ENCODE results near the gene PCDH9.

The PCDH9 gene

DNA sequence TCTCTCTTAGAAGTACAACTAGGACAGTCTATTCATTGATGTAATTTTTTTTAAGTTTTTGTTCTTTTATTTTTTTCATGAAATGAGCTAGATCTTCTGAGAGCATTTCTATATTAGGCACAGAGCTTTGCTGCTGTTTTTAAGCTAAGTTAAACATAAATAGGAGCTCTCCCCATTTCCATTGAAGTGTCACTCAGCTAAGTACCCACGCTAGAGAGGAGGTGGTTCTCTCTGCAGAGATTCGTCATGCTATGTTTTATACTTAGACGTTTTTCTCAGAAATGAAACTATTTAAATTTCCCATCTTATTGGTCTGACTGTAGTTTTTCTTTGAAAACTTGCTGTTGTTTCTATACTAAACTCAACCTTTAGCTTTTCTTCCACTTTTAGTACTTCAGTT, 271.5 kb downstream of the PCDH9 start:
- H3K27me3 ChIP-seq (ENCODE audit: control insufficient read depth in 3 of 3, insufficient read depth in 3 of 3, low read depth in 1 of 3, low read length in 3 of 3), result no peaks in the 10 kb centered on the region
- H4K91ac ChIP-seq (ENCODE audit: low read depth, low read length, poor library complexity), result no peak overlapping the region
- H4K8ac ChIP-seq (ENCODE audit: low read depth, low read length), result no peak overlapping the region
- H3K4me3 ChIP-seq (ENCODE audit: low read length in 2 of 2), result no peak overlapping the region
- no peak for DNase-seq (ENCODE audit: low spot score)
- H2AFZ ChIP-seq (ENCODE audit: low read length), result no peak overlapping the region
- H2BK15ac ChIP-seq (ENCODE audit: low read length), result no peak overlapping the region
- no peaks in the 10 kb centered on the region for H3K79me1 ChIP-seq (ENCODE audit: low read depth, low read length)
- H3K9ac ChIP-seq (ENCODE audit: low read depth, low read length, poor library complexity), result no peak overlapping the region
- H3K4me1 ChIP-seq (ENCODE audit: control insufficient read depth in 2 of 2, insufficient read depth in 1 of 2, low read depth in 1 of 2, low read length in 2 of 2), result no peaks in the 10 kb centered on the region
- no peak overlapping the region for H3K4ac ChIP-seq (ENCODE audit: low read length)
- no peak overlapping the region for H3K14ac ChIP-seq (ENCODE audit: low read length)
- H3K18ac ChIP-seq (ENCODE audit: low read length), result no peak overlapping the region
- H2BK12ac ChIP-seq (ENCODE audit: low read length), result no peak overlapping the region
- no peak overlapping the region for H3K4me2 ChIP-seq (ENCODE audit: insufficient read depth, low read length, poor library complexity, severe bottlenecking)
- H3K27ac ChIP-seq (replicated peaks; ENCODE audit: low read length), result no peak overlapping the region
- H3K36me3 ChIP-seq (replicated peaks in 1 of 2; ENCODE audit: control insufficient read depth in 2 of 2, insufficient read depth in 2 of 2, low read length in 2 of 2), result no peaks in the 10 kb centered on the region
- WGBS, 2 donors (ENCODE audit: extremely low coverage in 2 of 2, insufficient read length in 2 of 2, insufficient replicate concordance in 1 of 2), result no CpG with 5 or more reads among the region's 3 CpGs
- no peak overlapping the region for H2AK5ac ChIP-seq (ENCODE audit: low read depth, low read length)
- no peak overlapping the region for H2BK5ac ChIP-seq (ENCODE audit: low read length)
- H2BK120ac ChIP-seq (ENCODE audit: low read depth, low read length), result no peak overlapping the region
- no peak overlapping the region for H3K23ac ChIP-seq (ENCODE audit: low read depth, low read length, poor library complexity)
- H3K9me3 ChIP-seq (replicated peaks in 1 of 2; ENCODE audit: control insufficient read depth in 2 of 2, insufficient read depth in 1 of 2, low read depth in 1 of 2, low read length in 2 of 2), result peaks cover 0 to 7% of the 10 kb centered on the region in 2 donors

DNA sequence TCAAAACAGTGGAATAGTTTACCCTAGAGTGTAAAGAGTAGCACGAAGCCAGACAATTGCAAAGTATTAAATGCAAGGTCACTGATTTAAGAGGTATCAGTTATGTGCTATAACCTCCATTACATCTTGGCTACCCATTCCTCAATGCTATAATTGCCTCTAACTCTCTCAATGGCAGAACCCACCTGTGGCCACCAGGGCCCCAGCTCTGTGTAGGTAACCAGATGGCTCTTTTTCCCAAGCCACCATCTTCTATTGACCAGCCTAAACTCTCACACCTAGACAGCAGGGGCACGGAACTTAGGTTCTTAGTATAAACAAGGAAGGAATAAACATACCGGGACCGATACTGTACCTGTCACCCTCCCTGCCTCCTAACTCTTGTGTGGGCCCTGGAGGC, 277.6 kb downstream of the PCDH9 start:
- Histone ChIP-seq H3K14ac (ENCODE audit: low read length) (no peak overlapping the region), H4K91ac (ENCODE audit: low read depth, low read length, poor library complexity) (no peak overlapping the region), H3K4me1 (ENCODE audit: control insufficient read depth in 2 of 2, insufficient read depth in 1 of 2, low read depth in 1 of 2, low read length in 2 of 2) (no peaks in the 10 kb centered on the region), H3K27ac (replicated peaks; ENCODE audit: low read length) (no peak overlapping the region), H2BK12ac (ENCODE audit: low read length) (no peak overlapping the region), H4K8ac (ENCODE audit: low read depth, low read length) (no peak overlapping the region), H3K4ac (ENCODE audit: low read length) (no peak overlapping the region), H3K18ac (ENCODE audit: low read length) (no peak overlapping the region), H3K23ac (ENCODE audit: low read depth, low read length, poor library complexity) (no peak overlapping the region), H2BK15ac (ENCODE audit: low read length) (no peak overlapping the region), H3K4me3 (ENCODE audit: low read length in 2 of 2) (no peak overlapping the region), H2BK5ac (ENCODE audit: low read length) (no peak overlapping the region), H2BK120ac (ENCODE audit: low read depth, low read length) (no peak overlapping the region), H3K79me1 (ENCODE audit: low read depth, low read length) (no peaks in the 10 kb centered on the region), H3K27me3 (ENCODE audit: control insufficient read depth in 3 of 3, insufficient read depth in 3 of 3, low read depth in 1 of 3, low read length in 3 of 3) (no peaks in the 10 kb centered on the region), H2AFZ (ENCODE audit: low read length) (no peak overlapping the region), H3K9ac (ENCODE audit: low read depth, low read length, poor library complexity) (no peak overlapping the region), H3K4me2 (ENCODE audit: insufficient read depth, low read length, poor library complexity, severe bottlenecking) (no peak overlapping the region), H2AK5ac (ENCODE audit: low read depth, low read length) (no peak overlapping the region), H3K36me3 (replicated peaks in 1 of 2; ENCODE audit: control insufficient read depth in 2 of 2, insufficient read depth in 2 of 2, low read length in 2 of 2) (no peaks in the 10 kb centered on the region), H3K9me3 (replicated peaks in 1 of 2; ENCODE audit: control insufficient read depth in 2 of 2, insufficient read depth in 1 of 2, low read depth in 1 of 2, low read length in 2 of 2) (no peaks in the 10 kb centered on the region)
- DNase-seq (ENCODE audit: low spot score), result no peak
- WGBS, 2 donors (ENCODE audit: extremely low coverage in 2 of 2, insufficient read length in 2 of 2, insufficient replicate concordance in 1 of 2), result no CpG with 5 or more reads among the region's 4 CpGs

DNA sequence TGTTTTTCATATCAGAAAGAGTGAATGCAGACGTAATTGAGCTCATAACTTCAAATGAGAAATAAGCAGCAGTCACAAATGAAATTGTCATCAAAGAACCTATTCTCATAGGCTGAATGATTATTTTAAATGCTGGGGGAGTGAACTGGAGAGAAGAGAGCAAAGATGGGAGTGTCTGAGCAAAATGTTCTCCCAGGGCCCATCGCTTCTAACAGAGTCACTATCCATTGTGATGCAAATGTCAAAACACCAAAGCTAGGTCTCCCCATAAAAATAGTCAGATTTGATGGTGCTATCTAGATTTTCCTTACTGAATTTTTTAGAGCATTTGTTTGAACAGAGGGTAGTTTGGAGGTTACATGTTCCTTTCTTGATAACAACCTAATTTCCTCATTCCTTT, 278.7 kb downstream of the PCDH9 start:
- H3K4me1 ChIP-seq (ENCODE audit: control insufficient read depth in 2 of 2, insufficient read depth in 1 of 2, low read depth in 1 of 2, low read length in 2 of 2), result no peaks in the 10 kb centered on the region
- H3K27me3 ChIP-seq (ENCODE audit: control insufficient read depth in 3 of 3, insufficient read depth in 3 of 3, low read depth in 1 of 3, low read length in 3 of 3), result no peaks in the 10 kb centered on the region
- H3K23ac ChIP-seq (ENCODE audit: low read depth, low read length, poor library complexity), result no peak overlapping the region
- no peak overlapping the region for H3K4me2 ChIP-seq (ENCODE audit: insufficient read depth, low read length, poor library complexity, severe bottlenecking)
- no peaks in the 10 kb centered on the region for H3K36me3 ChIP-seq (replicated peaks in 1 of 2; ENCODE audit: control insufficient read depth in 2 of 2, insufficient read depth in 2 of 2, low read length in 2 of 2)
- no peak overlapping the region for H4K8ac ChIP-seq (ENCODE audit: low read depth, low read length)
- H3K9me3 ChIP-seq (replicated peaks in 1 of 2; ENCODE audit: control insufficient read depth in 2 of 2, insufficient read depth in 1 of 2, low read depth in 1 of 2, low read length in 2 of 2), result no peaks in the 10 kb centered on the region
- no peak overlapping the region for H2BK5ac ChIP-seq (ENCODE audit: low read length)
- H2AFZ ChIP-seq (ENCODE audit: low read length), result peak overlapping the region; percentile 2
- DNase-seq (ENCODE audit: low spot score), result no peak
- no peak overlapping the region for H3K4me3 ChIP-seq (ENCODE audit: low read length in 2 of 2)
- H2AK5ac ChIP-seq (ENCODE audit: low read depth, low read length), result no peak overlapping the region
- no peaks in the 10 kb centered on the region for H3K79me1 ChIP-seq (ENCODE audit: low read depth, low read length)
- H3K18ac ChIP-seq (ENCODE audit: low read length), result no peak overlapping the region
- H3K27ac ChIP-seq (replicated peaks; ENCODE audit: low read length), result no peak overlapping the region
- H2BK120ac ChIP-seq (ENCODE audit: low read depth, low read length), result no peak overlapping the region
- no peak overlapping the region for H3K9ac ChIP-seq (ENCODE audit: low read depth, low read length, poor library complexity)
- no CpG with 5 or more reads among the region's 2 CpGs for WGBS, 2 donors (ENCODE audit: extremely low coverage in 2 of 2, insufficient read length in 2 of 2, insufficient replicate concordance in 1 of 2)
- H2BK15ac ChIP-seq (ENCODE audit: low read length), result no peak overlapping the region
- H2BK12ac ChIP-seq (ENCODE audit: low read length), result no peak overlapping the region
- H3K14ac ChIP-seq (ENCODE audit: low read length), result no peak overlapping the region
- no peak overlapping the region for H4K91ac ChIP-seq (ENCODE audit: low read depth, low read length, poor library complexity)
- no peak overlapping the region for H3K4ac ChIP-seq (ENCODE audit: low read length)

- Histone ChIP-seq H3K18ac (ENCODE audit: low read length) (no peak overlapping the region), H2BK120ac (ENCODE audit: low read depth, low read length) (no peak overlapping the region), H2AFZ (ENCODE audit: low read length) (no peak overlapping the region), H2AK5ac (ENCODE audit: low read depth, low read length) (no peak overlapping the region), H3K4ac (ENCODE audit: low read length) (no peak overlapping the region), H2BK5ac (ENCODE audit: low read length) (no peak overlapping the region), H3K27me3 (ENCODE audit: control insufficient read depth in 3 of 3, insufficient read depth in 3 of 3, low read depth in 1 of 3, low read length in 3 of 3) (no peaks in the 10 kb centered on the region), H3K79me1 (ENCODE audit: low read depth, low read length) (no peaks in the 10 kb centered on the region), H3K36me3 (replicated peaks in 1 of 2; ENCODE audit: control insufficient read depth in 2 of 2, insufficient read depth in 2 of 2, low read length in 2 of 2) (no peaks in the 10 kb centered on the region), H3K27ac (replicated peaks; ENCODE audit: low read length) (no peak overlapping the region), H3K9ac (ENCODE audit: low read depth, low read length, poor library complexity) (no peak overlapping the region), H3K4me2 (ENCODE audit: insufficient read depth, low read length, poor library complexity, severe bottlenecking) (no peak overlapping the region), H3K9me3 (replicated peaks in 1 of 2; ENCODE audit: control insufficient read depth in 2 of 2, insufficient read depth in 1 of 2, low read depth in 1 of 2, low read length in 2 of 2) (no peaks in the 10 kb centered on the region), H2BK12ac (ENCODE audit: low read length) (no peak overlapping the region), H4K91ac (ENCODE audit: low read depth, low read length, poor library complexity) (no peak overlapping the region), H3K23ac (ENCODE audit: low read depth, low read length, poor library complexity) (no peak overlapping the region), H2BK15ac (ENCODE audit: low read length) (no peak overlapping the region), H3K4me3 (ENCODE audit: low read length in 2 of 2) (no peak overlapping the region), H4K8ac (ENCODE audit: low read depth, low read length) (no peak overlapping the region), H3K14ac (ENCODE audit: low read length) (no peak overlapping the region), H3K4me1 (ENCODE audit: control insufficient read depth in 2 of 2, insufficient read depth in 1 of 2, low read depth in 1 of 2, low read length in 2 of 2) (no peaks in the 10 kb centered on the region)
- DNase-seq (ENCODE audit: low spot score), result no peak
Measured at GRCh38 chr13:66950666-66951065, 279.5 kb downstream of the PCDH9 start.

Measured in neuronal stem cell (in vitro differentiated cells).